ENCODE data around the gene DEDD2.

The DEDD2 gene

DNA sequence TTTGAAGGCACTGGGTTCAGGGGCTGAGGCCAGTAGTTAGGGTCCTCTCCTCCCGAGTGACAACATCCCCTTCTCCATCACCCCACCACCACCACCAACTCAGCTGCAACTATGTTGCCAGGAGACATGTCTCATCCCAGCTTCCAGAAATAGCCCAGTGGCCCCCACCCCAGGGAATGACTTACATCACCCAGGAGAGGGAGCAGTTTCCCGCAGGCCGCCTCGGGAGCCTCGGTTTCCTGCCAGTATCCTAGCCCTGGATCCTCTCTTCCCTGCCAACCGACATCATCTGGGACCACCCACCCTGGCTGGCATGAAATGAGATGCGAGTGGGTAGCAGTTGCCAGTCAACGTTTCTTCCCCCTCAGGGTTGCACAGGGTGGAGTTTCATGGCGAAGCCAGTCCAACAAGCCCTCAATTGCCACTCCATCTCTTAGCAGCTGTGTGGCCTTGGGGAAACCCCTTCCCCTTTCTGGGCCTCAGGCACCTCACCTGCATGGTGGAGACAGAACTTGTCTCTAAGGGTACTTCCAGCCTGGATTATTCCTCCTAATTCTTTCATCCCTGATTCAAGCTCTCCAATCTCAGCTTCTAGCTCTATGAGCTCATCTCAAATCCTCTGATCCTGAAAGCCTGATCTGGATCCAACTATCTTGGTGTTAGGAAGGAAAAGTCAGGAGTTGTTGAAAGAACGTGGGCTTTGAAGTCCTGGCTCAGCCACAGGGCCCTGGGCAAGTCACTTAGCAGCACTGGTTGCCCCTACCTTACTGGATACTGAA lies 28.9 kb upstream of the DEDD2 start:
- Histone ChIP-seq H3K9me3 (ENCODE audit: low read length) (no peaks in the 10 kb centered on the region), H3K27ac (ENCODE audit: low read depth, low read length) (peak overlapping the region; percentile 65), H3K9ac (ENCODE audit: low read length) (no peak overlapping the region), H3K36me3 (ENCODE audit: insufficient read depth, low read length) (peaks cover 10% of the 10 kb centered on the region), H3K4me1 (ENCODE audit: insufficient read depth, low read length) (peaks cover 45% of the 10 kb centered on the region), H3K27me3 (ENCODE audit: control insufficient read depth in 1 of 2, insufficient read depth in 2 of 2, low read length in 2 of 2) (no peaks in the 10 kb centered on the region), H3K4me3 (ENCODE audit: low read depth in 1 of 2, low read length in 2 of 2) (peak overlapping the region in 1 of 2 donors; percentile 11)

- Histone ChIP-seq H3K27me3 (ENCODE audit: control insufficient read depth in 1 of 2, insufficient read depth in 2 of 2, low read length in 2 of 2) (no peaks in the 10 kb centered on the region), H3K9me3 (ENCODE audit: low read length) (no peaks in the 10 kb centered on the region), H3K4me3 (ENCODE audit: low read depth in 1 of 2, low read length in 2 of 2) (peak overlapping the region in 1 of 2 donors; percentile 78), H3K27ac (ENCODE audit: low read depth, low read length) (peak overlapping the region; percentile 81), H3K4me1 (ENCODE audit: insufficient read depth, low read length) (peaks cover 44% of the 10 kb centered on the region), H3K36me3 (ENCODE audit: insufficient read depth, low read length) (peaks cover 11% of the 10 kb centered on the region), H3K9ac (ENCODE audit: low read length) (peak overlapping the region; percentile 49)
These were observed 27.8 kb upstream of the DEDD2 start for GRCh38 chr19:42245231-42245630.

DNA sequence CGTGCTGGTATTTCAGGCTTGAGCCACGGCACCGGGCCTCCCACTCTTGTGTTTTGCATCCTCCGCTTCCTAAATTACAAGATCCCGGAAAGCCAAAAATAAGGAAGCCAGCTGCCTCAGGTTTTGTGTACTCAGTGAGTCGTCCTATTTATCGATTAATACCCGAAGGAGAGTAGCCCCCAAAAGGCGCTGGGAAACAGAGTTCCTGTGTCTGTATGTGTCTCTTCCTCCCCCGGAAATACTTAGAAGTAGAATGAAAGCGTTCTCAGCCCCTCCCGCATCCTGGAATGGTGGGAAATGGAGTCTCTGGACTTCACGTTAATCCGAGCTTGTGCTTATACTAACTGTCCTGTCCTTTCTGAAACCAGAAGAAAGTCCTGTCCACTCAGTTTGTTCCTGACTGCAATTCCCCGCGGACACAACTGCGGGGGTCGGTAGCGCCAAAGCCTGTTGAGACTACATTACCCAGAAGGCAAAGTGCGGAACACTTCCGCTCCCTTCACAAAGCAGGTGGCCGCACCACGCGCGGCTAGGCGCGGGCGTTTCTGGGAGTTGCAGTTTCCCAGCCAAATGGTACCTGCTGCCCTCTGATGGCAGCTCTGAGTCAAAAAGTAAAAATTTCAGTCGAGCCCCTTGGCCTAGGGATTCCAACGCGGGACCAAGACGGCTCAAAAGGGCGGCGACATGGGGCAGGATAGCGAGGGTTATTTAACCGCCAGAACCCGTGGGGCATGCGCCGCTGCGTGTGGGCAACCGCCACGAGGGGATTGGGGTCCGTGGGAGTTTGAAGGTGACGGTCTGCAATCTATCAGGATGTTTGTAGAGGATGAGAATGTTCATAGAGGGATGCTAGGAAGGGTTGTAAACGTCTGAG lies 27.1 kb upstream of the DEDD2 start:
- Histone ChIP-seq H3K9me3 (ENCODE audit: low read length) (no peaks in the 10 kb centered on the region), H3K4me3 (ENCODE audit: low read depth in 1 of 2, low read length in 2 of 2) (peak overlapping the region; percentile 43 to 78), H3K27ac (ENCODE audit: low read depth, low read length) (peak overlapping the region; percentile 81), H3K9ac (ENCODE audit: low read length) (peak overlapping the region; percentile 49), H3K36me3 (ENCODE audit: insufficient read depth, low read length) (peaks cover 9% of the 10 kb centered on the region), H3K4me1 (ENCODE audit: insufficient read depth, low read length) (peaks cover 38% of the 10 kb centered on the region), H3K27me3 (ENCODE audit: control insufficient read depth in 1 of 2, insufficient read depth in 2 of 2, low read length in 2 of 2) (no peaks in the 10 kb centered on the region)

DNA sequence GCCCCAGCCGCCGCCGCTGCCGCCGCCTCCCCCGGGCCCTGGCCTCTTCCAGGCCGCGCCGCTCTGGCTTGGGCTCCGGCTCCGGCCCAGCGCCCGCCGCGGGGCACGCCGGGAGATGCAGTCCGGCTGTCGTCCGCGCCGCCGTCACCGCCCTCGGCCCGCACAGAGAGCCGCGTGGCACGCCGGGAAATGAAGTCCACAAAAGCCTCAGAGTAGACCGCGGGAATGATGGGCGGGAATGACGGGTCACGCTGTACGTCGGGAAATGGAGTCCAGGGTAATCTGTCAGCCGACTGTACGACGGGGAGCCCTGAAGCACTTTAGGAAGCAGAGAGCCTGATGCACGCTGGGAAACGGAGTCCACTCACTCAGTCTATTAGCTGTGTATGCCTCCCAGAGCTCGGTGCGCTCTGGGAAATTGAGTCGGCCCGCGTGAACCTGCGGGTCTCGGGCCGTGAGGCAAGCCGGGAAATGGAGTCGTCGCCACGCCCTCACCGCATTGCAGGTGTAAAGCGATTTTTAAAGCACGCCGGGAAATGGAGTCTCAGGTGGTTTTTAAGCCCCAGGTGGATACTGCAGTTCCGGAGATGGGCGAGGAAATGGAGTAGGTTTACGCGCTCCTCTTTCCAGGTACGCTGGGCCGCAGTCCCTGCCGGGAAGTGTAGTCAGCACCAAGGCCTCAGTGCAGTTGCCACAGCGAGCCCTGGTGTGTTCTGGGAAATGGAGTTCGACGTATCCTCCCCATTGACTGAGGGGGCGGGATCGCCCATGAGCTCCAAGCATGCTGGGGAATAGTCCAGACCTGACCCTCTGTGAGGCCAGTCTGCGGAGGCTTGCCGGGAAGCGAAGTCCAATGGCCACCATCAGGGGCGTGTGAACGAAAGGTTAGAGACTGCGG lies 25.3 kb upstream of the DEDD2 start, which contains the start of gene GSK3A:
Gene GSK3A (minus strand): TSS at position 91 of the 898 bp plus-strand sequence. CDS start 137 bp downstream, outside the sequence.
- Histone ChIP-seq H3K4me1 (ENCODE audit: insufficient read depth, low read length) (peaks cover 36% of the 10 kb centered on the region), H3K27me3 (ENCODE audit: control insufficient read depth in 1 of 2, insufficient read depth in 2 of 2, low read length in 2 of 2) (no peaks in the 10 kb centered on the region), H3K27ac (ENCODE audit: low read depth, low read length) (peak within 1 kb of the TSS; percentile 61), H3K9ac (ENCODE audit: low read length) (peak within 1 kb of the TSS; percentile 89), H3K4me3 (ENCODE audit: low read depth in 1 of 2, low read length in 2 of 2) (peak within 1 kb of the TSS; percentile 56 to 78), H3K9me3 (ENCODE audit: low read length) (no peaks in the 10 kb centered on the region), H3K36me3 (ENCODE audit: insufficient read depth, low read length) (peaks cover 16% of the 10 kb centered on the region)

GRCh38 chr19:42242069-42242511 lies 24.6 kb upstream of the DEDD2 start:
- peak overlapping the region; percentile 61 for H3K27ac ChIP-seq (ENCODE audit: low read depth, low read length)

GRCh38 chr19:42241279-42241678 lies 23.8 kb upstream of the DEDD2 start:
- Histone ChIP-seq H3K9me3 (ENCODE audit: low read length) (no peaks in the 10 kb centered on the region), H3K4me3 (ENCODE audit: low read depth in 1 of 2, low read length in 2 of 2) (peak overlapping the region in 1 of 2 donors; percentile 56), H3K27me3 (ENCODE audit: control insufficient read depth in 1 of 2, insufficient read depth in 2 of 2, low read length in 2 of 2) (no peaks in the 10 kb centered on the region), H3K36me3 (ENCODE audit: insufficient read depth, low read length) (peaks cover 19% of the 10 kb centered on the region), H3K9ac (ENCODE audit: low read length) (peak overlapping the region; percentile 89), H3K27ac (ENCODE audit: low read depth, low read length) (no peak overlapping the region), H3K4me1 (ENCODE audit: insufficient read depth, low read length) (peaks cover 30% of the 10 kb centered on the region)

More at GRCh38 chr19:42242069-42242511, 24.6 kb upstream of the DEDD2 start:
- H3K9ac ChIP-seq (ENCODE audit: low read length) = peak overlapping the region; percentile 89
- no peaks in the 10 kb centered on the region for H3K27me3 ChIP-seq (ENCODE audit: control insufficient read depth in 1 of 2, insufficient read depth in 2 of 2, low read length in 2 of 2)
- H3K4me1 ChIP-seq (ENCODE audit: insufficient read depth, low read length) = peaks cover 36% of the 10 kb centered on the region
- H3K4me3 ChIP-seq (ENCODE audit: low read depth in 1 of 2, low read length in 2 of 2) = peak overlapping the region; percentile 56
- H3K36me3 ChIP-seq (ENCODE audit: insufficient read depth, low read length) = peaks cover 16% of the 10 kb centered on the region
- no peaks in the 10 kb centered on the region for H3K9me3 ChIP-seq (ENCODE audit: low read length)

GRCh38 chr19:42239544-42240220 lies 22.2 kb upstream of the DEDD2 start:
- peaks cover 32% of the 10 kb centered on the region for H3K36me3 ChIP-seq (ENCODE audit: insufficient read depth, low read length)
- H3K9me3 ChIP-seq (ENCODE audit: low read length) = no peaks in the 10 kb centered on the region
- no peak overlapping the region for H3K27ac ChIP-seq (ENCODE audit: low read depth, low read length)
- H3K4me3 ChIP-seq (ENCODE audit: low read depth in 1 of 2, low read length in 2 of 2) = no peak overlapping the region
- peaks cover 17% of the 10 kb centered on the region for H3K4me1 ChIP-seq (ENCODE audit: insufficient read depth, low read length)
- H3K9ac ChIP-seq (ENCODE audit: low read length) = no peak overlapping the region
- H3K27me3 ChIP-seq (ENCODE audit: control insufficient read depth in 1 of 2, insufficient read depth in 2 of 2, low read length in 2 of 2) = no peaks in the 10 kb centered on the region

- no peak overlapping the region for H3K9ac ChIP-seq (ENCODE audit: low read length)
- peaks cover 72% of the 10 kb centered on the region for H3K36me3 ChIP-seq (ENCODE audit: insufficient read depth, low read length)
- no peak overlapping the region for H3K27ac ChIP-seq (ENCODE audit: low read depth, low read length)
- no peaks in the 10 kb centered on the region for H3K27me3 ChIP-seq (ENCODE audit: control insufficient read depth in 1 of 2, insufficient read depth in 2 of 2, low read length in 2 of 2)
- no peaks in the 10 kb centered on the region for H3K9me3 ChIP-seq (ENCODE audit: low read length)
- no peak overlapping the region for H3K4me3 ChIP-seq (ENCODE audit: low read depth in 1 of 2, low read length in 2 of 2)
- peaks cover under 1% of the 10 kb centered on the region for H3K4me1 ChIP-seq (ENCODE audit: insufficient read depth, low read length)
These were observed 17.7 kb upstream of the DEDD2 start for GRCh38 chr19:42235181-42235580.

GRCh38 chr19:42234364-42234763 lies 16.9 kb upstream of the DEDD2 start:
- Histone ChIP-seq H3K4me3 (ENCODE audit: low read depth in 1 of 2, low read length in 2 of 2) (no peak overlapping the region), H3K9ac (ENCODE audit: low read length) (no peak overlapping the region), H3K4me1 (ENCODE audit: insufficient read depth, low read length) (peaks cover 5% of the 10 kb centered on the region), H3K27ac (ENCODE audit: low read depth, low read length) (no peak overlapping the region), H3K36me3 (ENCODE audit: insufficient read depth, low read length) (peaks cover 77% of the 10 kb centered on the region), H3K27me3 (ENCODE audit: control insufficient read depth in 1 of 2, insufficient read depth in 2 of 2, low read length in 2 of 2) (no peaks in the 10 kb centered on the region), H3K9me3 (ENCODE audit: low read length) (no peaks in the 10 kb centered on the region)

GRCh38 chr19:42233678-42234292 lies 16.3 kb upstream of the DEDD2 start:
- H3K27me3 ChIP-seq (ENCODE audit: control insufficient read depth in 1 of 2, insufficient read depth in 2 of 2, low read length in 2 of 2) = no peaks in the 10 kb centered on the region
- H3K9ac ChIP-seq (ENCODE audit: low read length) = no peak overlapping the region
- peaks cover 5% of the 10 kb centered on the region for H3K4me1 ChIP-seq (ENCODE audit: insufficient read depth, low read length)

More at GRCh38 chr19:42233678-42234292, 16.3 kb upstream of the DEDD2 start:
- Histone ChIP-seq H3K4me3 (ENCODE audit: low read depth in 1 of 2, low read length in 2 of 2) (no peak overlapping the region), H3K36me3 (ENCODE audit: insufficient read depth, low read length) (peaks cover 77% of the 10 kb centered on the region), H3K27ac (ENCODE audit: low read depth, low read length) (no peak overlapping the region), H3K9me3 (ENCODE audit: low read length) (no peaks in the 10 kb centered on the region)
